ENCODE data around the gene MUTYH.

- TF ChIP-seq CTCF (conservative IDR thresholded peaks at IDR 0.05; ENCODE audit: low read length) (no peak), EZH2phosphoT487 (IDR thresholded peaks at IDR 0.05; ENCODE audit: borderline replicate concordance, low read depth, low read length) (no peak)
These were observed at the start of gene MUTYH, which contains the start of gene TOE1 for GRCh38 chr1:45339789-45340558.
